ENCODE results near the gene PSMC5.
"Not testable (repeated sequence)": the region's sequence is repeated elsewhere in the genome, so short reads cannot be mapped to it uniquely, and the experiment has no call there.

PSMC5 gene

GRCh38 chr17:63827002-63827800 lies at the start of gene PSMC5, which contains the start of gene FTSJ3:
Gene PSMC5 (plus strand): TSS chr17:63827431. CDS start chr17:63827491, 60 bp downstream.
Gene FTSJ3 (minus strand): TSS chr17:63827663. CDS start chr17:63826902, 761 bp downstream.
- DNase-seq: peak; percentile 89

GRCh38 chr17:63780507-63780906 lies 46.7 kb upstream of the PSMC5 start:
- DNase-seq: no peak

- DNase-seq: no peak
These were observed 46.3 kb upstream of the PSMC5 start for GRCh38 chr17:63780928-63781327.

GRCh38 chr17:63783522-63783921 lies 43.7 kb upstream of the PSMC5 start:
- DNase-seq: no peak

- DNase-seq: no peak
These were observed 41.7 kb upstream of the PSMC5 start for GRCh38 chr17:63785556-63785955.

- no peak for DNase-seq
These were observed 41.1 kb upstream of the PSMC5 start for GRCh38 chr17:63786117-63786516.

- no peak for DNase-seq
These were observed 40.1 kb upstream of the PSMC5 start for GRCh38 chr17:63786971-63787711.

- no peak for DNase-seq
These were observed 37.2 kb upstream of the PSMC5 start for GRCh38 chr17:63790057-63790456.

GRCh38 chr17:63792055-63792729 lies 35.0 kb upstream of the PSMC5 start:
- DNase-seq: no peak

- DNase-seq: not testable (repeated sequence)
These were observed 30.9 kb upstream of the PSMC5 start for GRCh38 chr17:63796375-63796774.

- no peak for DNase-seq
These were observed 28.6 kb upstream of the PSMC5 start for GRCh38 chr17:63798572-63799106.

- no peak for DNase-seq
These were observed 26.4 kb upstream of the PSMC5 start for GRCh38 chr17:63800783-63801182.

GRCh38 chr17:63804328-63804727 lies 22.9 kb upstream of the PSMC5 start:
- DNase-seq: no peak

- no peak for DNase-seq
These were observed 21.6 kb upstream of the PSMC5 start for GRCh38 chr17:63805591-63805990.

- no peak for DNase-seq
These were observed 17.3 kb upstream of the PSMC5 start for GRCh38 chr17:63809970-63810369.

- DNase-seq: no peak
These were observed 11.1 kb upstream of the PSMC5 start for GRCh38 chr17:63816123-63816522.

GRCh38 chr17:63816669-63817068 lies 10.6 kb upstream of the PSMC5 start:
- no peak for DNase-seq

- no peak for DNase-seq
These were observed 9.4 kb upstream of the PSMC5 start for GRCh38 chr17:63817736-63818385.

- DNase-seq: no peak
These were observed 8.1 kb upstream of the PSMC5 start for GRCh38 chr17:63819131-63819530.

- DNase-seq: no peak
These were observed 7.4 kb upstream of the PSMC5 start for GRCh38 chr17:63819585-63820537.

- no peak for DNase-seq
These were observed 6.2 kb upstream of the PSMC5 start for GRCh38 chr17:63820963-63821561.

All from GDM1 (cell line).